IPS-15b (cell line): Measurements from ENCODE around the gene PTPN4.
"Not testable (repeated sequence)": the region's sequence is repeated elsewhere in the genome, so short reads cannot be mapped to it uniquely, and the experiment has no call there.

Experiments used
- H3K27me3 ChIP-seq: one replicate; pipeline ENCODE4 v1.6.1; 2013; ENCODE audit warnings: low read length; ENCODE audit not compliant: control insufficient read depth, insufficient read depth
- H3K36me3 ChIP-seq: one replicate; pipeline ENCODE4 v1.6.1; 2013; ENCODE audit warnings: low read length; ENCODE audit not compliant: control insufficient read depth, insufficient read depth
- H3K4me1 ChIP-seq: one replicate; pipeline ENCODE4 v1.6.1; 2013; ENCODE audit warnings: mild to moderate bottlenecking, low read length; ENCODE audit not compliant: control insufficient read depth, insufficient read depth
- H3K4me3 ChIP-seq: one replicate; pipeline ENCODE4 v1.5.1; 2013; ENCODE audit warnings: low read depth, low read length
- H3K9ac ChIP-seq: one replicate; pipeline ENCODE4 v1.6.1; 2013; ENCODE audit warnings: low read depth, mild to moderate bottlenecking, low read length
- H3K9me3 ChIP-seq: one replicate; pipeline ENCODE4 v1.6.1; 2013; ENCODE audit warnings: mild to moderate bottlenecking, low read length; ENCODE audit not compliant: control insufficient read depth, insufficient read depth

The PTPN4 gene

DNA sequence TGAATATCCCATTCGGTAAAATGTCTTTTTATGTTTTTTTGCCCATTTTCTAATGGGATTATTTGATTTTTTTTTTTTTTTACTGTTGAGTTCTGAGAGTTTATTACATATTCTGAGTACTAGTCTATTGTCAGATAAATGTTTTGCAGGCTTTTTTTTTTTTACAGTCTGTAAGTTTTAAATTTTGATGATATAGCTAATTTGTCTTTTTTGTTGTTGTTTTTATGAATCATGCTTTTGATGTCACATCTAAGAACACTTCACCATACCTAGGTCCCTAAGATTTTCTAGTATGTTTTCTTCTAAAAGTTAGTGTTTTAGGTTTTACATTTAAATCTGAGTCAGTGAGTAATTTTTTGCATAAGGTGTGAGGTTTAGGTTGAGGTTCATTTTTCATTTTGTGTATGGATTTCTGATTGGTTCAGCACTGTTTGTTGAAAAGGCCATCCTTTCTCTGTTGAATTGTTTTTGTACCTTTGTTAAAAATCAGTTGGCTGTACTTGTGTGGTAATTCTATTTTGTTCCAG is 40.7 kb downstream of the PTPN4 start:
- H3K9ac ChIP-seq = no peak overlapping the region

DNA sequence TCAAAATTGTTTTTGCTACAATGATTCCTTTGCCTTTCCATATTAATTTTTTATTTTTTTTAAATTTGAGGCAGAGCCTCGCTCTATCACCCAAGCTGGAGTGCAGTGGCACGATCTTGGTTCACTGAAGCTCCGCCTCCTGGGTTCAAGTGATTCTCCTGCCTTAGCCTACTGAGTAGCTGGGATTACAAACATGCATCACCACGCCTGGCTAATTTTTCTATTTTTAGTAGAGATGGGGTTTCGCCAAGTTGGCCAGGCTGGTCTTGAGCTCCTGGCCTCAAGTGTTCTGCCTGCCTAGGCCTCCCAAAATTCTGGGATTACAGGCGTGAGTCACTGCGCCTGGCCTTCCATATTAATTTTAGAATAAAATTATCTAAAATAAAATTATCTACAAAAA is 41.3 kb downstream of the PTPN4 start:
- no peaks in the 10 kb centered on the region for H3K36me3 ChIP-seq
- H3K4me3 ChIP-seq = no peak overlapping the region
- no peaks in the 10 kb centered on the region for H3K9me3 ChIP-seq
- no peak overlapping the region for H3K9ac ChIP-seq
- H3K4me1 ChIP-seq = peaks cover 24% of the 10 kb centered on the region
- no peaks in the 10 kb centered on the region for H3K27me3 ChIP-seq

More for the DNA sequence above, 40.7 kb downstream of the PTPN4 start:
- Histone ChIP-seq H3K36me3 (no peaks in the 10 kb centered on the region), H3K4me3 (no peak overlapping the region), H3K9me3 (no peaks in the 10 kb centered on the region), H3K4me1 (peaks cover 24% of the 10 kb centered on the region), H3K27me3 (no peaks in the 10 kb centered on the region)

DNA sequence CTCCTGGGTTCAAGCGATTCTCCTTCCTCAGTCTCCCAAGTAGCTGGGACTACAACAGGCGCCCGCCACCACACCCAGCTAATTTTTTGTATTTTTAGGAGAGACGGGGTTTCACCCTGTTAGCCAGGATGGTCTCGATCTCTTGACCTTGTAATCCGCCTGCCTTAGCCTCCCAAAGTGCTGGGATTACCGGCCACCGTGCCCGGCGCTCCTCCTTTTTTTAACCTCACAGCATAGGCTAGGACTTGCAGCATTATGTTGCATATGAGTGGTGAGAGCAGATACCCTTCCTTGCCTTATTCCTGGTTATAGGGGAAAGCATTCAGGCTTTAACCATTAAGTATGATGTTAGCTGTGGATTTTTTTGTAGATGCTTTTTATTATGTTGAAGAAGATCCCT is 42.3 kb downstream of the PTPN4 start:
- not testable (repeated sequence) for H3K4me3 ChIP-seq, H3K9ac ChIP-seq, H3K36me3 ChIP-seq, H3K27me3 ChIP-seq, H3K9me3 ChIP-seq
- peaks cover 19% of the 10 kb centered on the region for H3K4me1 ChIP-seq

DNA sequence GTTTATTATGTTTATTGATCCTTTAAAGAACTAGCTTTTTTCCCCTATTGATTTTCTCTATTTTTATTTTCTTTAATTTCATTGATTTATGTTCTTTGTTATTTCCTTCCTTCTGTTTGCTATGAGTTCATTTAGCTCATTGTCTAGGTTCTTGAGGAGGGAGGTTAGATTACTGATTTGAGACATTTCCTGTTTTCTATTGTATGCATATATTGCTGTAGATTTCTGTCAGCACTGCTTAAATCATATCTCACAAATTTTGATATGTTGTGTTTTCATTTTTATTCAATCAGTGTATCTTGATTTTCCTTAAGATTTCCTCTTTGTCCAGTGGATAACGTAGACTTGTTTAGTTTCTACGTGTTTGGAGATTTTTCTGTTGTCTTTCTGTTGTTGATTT is 43.4 kb downstream of the PTPN4 start:
- no peak overlapping the region for H3K4me3 ChIP-seq
- no peak overlapping the region for H3K9ac ChIP-seq
- H3K9me3 ChIP-seq = no peaks in the 10 kb centered on the region
- H3K27me3 ChIP-seq = no peaks in the 10 kb centered on the region
- H3K36me3 ChIP-seq = no peaks in the 10 kb centered on the region
- H3K4me1 ChIP-seq = peaks cover 15% of the 10 kb centered on the region

DNA sequence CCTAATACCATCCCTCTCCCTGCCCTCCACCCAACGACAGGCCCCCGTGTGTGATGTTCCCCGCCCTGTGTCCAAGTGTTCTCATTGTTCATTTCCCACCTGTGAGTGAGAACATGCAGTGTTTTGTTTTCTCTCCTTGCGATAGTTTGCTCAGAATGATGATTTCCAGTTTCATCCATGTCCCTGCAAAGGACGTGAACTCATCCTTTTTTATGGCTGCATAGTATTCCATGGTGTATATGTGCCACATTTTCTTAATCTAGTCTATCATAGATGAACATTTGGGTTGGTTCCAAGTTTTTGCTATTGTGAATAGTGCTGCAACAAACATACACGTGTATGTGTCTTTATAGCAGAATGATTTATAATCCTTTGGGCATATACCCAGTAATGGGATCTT is 44.7 kb downstream of the PTPN4 start:
- not testable (repeated sequence) for H3K27me3 ChIP-seq, H3K9ac ChIP-seq, H3K9me3 ChIP-seq, H3K4me3 ChIP-seq, H3K36me3 ChIP-seq
- H3K4me1 ChIP-seq = peaks cover 10% of the 10 kb centered on the region

DNA sequence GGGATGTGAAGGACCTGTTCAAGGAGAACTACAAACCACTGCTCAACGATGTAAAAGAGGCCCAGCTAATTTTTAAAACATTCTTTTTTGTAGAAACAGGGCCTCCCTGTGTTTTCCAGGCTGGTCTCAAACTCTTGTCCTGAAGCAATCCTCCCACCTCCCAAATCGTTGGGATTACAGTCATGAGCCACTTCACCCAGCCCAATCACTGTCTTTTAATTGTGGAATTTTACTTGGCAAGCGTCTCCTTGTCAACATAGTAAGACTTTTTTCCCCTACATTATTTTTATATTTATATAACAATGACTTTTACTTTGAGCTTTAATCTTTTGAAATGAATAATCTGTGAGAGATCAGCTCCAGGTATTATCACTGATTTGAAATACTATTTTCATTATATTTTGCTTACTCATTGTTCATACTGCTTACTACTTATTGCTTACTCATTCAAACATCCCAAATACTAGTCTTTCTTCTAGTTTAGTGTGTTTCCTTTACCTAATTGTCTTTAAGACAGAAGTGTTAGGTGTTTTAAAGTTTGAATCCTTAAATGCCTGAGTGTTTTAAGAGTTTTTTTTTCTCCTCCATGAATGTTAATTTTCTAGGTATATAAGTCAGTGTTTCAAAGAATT is 48.9 kb downstream of the PTPN4 start:
- peaks cover 3% of the 10 kb centered on the region for H3K36me3 ChIP-seq
- H3K27me3 ChIP-seq = no peaks in the 10 kb centered on the region
- H3K4me1 ChIP-seq = peaks cover 5% of the 10 kb centered on the region
- H3K9me3 ChIP-seq = no peaks in the 10 kb centered on the region
- no peak overlapping the region for H3K9ac ChIP-seq
- no peak overlapping the region for H3K4me3 ChIP-seq

DNA sequence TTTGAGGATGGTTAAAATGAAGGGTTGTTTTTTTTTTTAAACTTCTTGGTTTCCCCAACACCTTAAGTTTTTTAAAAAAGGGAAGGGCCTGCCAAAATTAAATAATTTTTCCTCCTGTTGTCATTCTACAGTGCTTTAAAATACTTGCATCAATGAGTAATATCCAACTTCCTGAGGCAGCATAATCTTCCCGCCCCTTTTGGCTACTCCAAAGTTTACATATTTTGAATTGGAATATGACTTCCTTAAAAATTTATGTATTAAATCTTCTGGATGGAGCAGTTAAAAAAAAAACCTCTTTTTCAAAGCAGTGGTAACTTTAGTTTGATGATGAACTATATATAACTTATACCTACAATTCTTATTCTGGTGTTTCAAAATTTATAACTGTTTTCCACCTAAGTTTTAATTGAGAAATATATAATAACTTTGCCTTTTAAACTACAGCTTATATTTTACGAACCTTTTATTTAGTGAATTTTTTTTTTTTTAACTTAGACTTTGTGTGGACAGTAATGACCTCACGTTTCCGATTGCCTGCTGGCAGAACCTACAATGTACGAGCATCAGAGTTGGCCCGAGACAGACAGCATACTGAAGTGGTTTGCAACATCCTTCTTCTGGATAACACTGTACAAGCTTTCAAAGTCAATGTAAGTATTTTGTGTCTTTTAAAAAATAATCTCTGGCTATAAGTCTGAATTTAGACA is 49.8 kb downstream of the PTPN4 start:
- no peaks in the 10 kb centered on the region for H3K9me3 ChIP-seq
- peaks cover 3% of the 10 kb centered on the region for H3K36me3 ChIP-seq
- peaks cover 5% of the 10 kb centered on the region for H3K4me1 ChIP-seq
- H3K4me3 ChIP-seq = no peak overlapping the region
- H3K27me3 ChIP-seq = no peaks in the 10 kb centered on the region
- H3K9ac ChIP-seq = no peak overlapping the region

DNA sequence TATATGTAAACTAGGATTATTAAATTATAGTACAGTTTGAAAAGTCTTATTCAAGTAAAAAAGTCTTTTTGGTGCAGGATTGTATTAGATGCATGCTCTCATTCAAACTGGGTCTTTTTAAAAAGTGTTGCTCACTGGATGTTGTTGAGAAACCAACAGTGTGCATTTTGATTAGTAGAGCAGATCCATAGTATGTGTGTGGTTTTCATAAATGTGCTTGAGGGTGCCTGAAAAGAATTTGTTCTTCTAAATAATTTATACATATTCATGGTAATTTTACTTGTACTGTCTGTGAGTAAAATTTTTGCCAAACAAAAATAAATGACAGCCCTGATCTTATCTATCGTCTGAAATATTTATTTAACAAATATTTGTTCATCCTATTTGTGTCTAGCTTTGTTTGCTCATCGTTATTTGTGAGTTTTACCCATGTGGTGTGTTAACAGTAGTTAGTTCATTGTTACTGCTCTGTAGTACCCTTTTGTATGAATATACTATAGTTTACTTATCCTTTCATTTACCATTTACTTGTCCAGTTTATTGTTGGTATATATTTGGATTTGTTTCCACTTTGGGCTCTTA is 50.4 kb downstream of the PTPN4 start:
- Histone ChIP-seq H3K9me3 (no peaks in the 10 kb centered on the region), H3K36me3 (peaks cover 3% of the 10 kb centered on the region), H3K27me3 (no peaks in the 10 kb centered on the region), H3K4me3 (no peak overlapping the region), H3K4me1 (peaks cover 5% of the 10 kb centered on the region), H3K9ac (no peak overlapping the region)

DNA sequence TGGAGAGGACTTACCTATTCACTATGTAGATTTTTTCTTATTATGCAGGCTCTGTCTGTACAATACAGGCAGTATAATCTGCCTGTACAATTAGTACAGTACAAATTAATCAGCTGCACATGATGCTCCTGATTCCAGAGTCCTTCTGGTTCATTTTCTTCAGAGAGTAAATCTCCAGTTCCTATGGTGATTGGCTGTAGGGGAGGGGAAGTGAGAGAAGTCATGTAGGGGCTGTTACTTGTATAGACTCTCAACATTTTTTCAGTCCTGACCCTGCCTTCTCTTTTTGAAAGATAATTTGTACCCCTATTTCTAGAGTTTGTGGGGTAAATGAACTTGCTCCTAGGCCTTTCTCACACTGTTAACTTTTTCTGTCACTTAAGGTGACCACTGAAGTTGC is 54.5 kb downstream of the PTPN4 start:
- no peaks in the 10 kb centered on the region for H3K27me3 ChIP-seq
- H3K36me3 ChIP-seq = peaks cover 3% of the 10 kb centered on the region
- peaks cover 5% of the 10 kb centered on the region for H3K4me1 ChIP-seq
- no peak overlapping the region for H3K4me3 ChIP-seq
- H3K9ac ChIP-seq = no peak overlapping the region
- H3K9me3 ChIP-seq = no peaks in the 10 kb centered on the region

DNA sequence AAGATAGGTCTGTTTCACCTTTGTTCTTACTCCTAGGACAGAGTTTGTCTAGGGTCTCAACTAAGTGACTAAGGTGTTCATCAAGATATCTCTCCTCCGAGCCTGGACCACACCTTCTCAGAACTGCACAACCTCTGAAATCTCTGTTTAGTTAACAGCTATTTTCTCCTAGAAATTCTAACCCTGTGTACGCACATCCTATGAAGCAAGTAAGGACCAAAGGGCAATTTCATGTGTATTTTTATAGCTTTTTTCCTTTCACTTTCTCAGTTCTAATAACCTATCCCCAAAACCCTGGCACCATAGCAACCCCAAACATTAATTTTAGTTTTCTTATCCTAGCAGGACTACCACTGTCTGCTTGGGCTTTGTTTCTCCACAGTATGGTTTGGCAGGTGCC is 59.1 kb downstream of the PTPN4 start:
- Histone ChIP-seq H3K27me3 (no peaks in the 10 kb centered on the region), H3K4me3 (no peak overlapping the region), H3K4me1 (peaks cover 3% of the 10 kb centered on the region), H3K9me3 (no peaks in the 10 kb centered on the region), H3K36me3 (no peaks in the 10 kb centered on the region), H3K9ac (no peak overlapping the region)

DNA sequence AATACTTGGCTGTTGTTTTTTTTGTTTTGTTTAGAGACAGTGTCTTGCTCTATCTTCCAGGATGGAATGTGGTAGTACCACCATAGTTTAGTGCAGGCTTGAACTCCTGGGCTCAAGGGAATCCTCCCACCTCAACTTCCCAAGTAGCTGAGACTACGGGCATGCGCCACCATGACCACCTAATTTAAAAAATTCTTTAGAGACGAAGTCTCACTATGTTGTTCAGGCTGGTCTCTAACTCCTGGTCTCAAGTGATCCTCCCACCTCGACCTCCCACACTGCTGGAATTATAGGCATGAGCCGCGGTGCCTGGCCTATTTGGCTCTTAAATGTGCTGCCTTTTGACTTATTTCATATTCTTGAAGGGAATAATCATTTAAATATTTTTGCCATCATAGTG is 60.1 kb downstream of the PTPN4 start:
- no peaks in the 10 kb centered on the region for H3K36me3 ChIP-seq
- H3K27me3 ChIP-seq = no peaks in the 10 kb centered on the region
- peaks cover 6% of the 10 kb centered on the region for H3K4me1 ChIP-seq

DNA sequence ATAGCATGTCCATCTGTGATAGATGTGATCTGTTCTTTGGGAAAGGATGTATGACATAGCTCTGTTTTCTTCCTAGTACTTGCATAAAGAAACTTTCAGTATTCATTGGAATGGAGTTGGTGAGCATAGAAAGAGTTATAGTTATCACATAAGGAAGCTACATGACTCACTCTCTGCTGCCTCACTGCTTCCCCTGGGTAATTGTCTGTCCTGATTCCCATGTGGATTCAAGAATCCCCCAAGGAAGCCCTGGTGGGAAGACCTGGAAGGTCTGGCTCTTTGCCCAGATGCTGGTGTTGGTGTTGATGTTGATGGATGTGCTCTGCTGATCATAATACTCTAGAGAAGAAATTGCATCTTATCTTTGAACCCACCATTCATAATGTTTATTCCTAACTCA is 60.6 kb downstream of the PTPN4 start:
- no peaks in the 10 kb centered on the region for H3K9me3 ChIP-seq
- peaks cover 6% of the 10 kb centered on the region for H3K4me1 ChIP-seq
- no peak overlapping the region for H3K9ac ChIP-seq
- H3K27me3 ChIP-seq = no peaks in the 10 kb centered on the region
- H3K36me3 ChIP-seq = no peaks in the 10 kb centered on the region
- H3K4me3 ChIP-seq = no peak overlapping the region

More for the DNA sequence above, 60.1 kb downstream of the PTPN4 start:
- Histone ChIP-seq H3K4me3 (no peak overlapping the region), H3K9ac (no peak overlapping the region), H3K9me3 (no peaks in the 10 kb centered on the region)
